Stomach (tissue), 19 donors: ENCODE results near the gene KCNJ16. TPM values are rescaled to one million over a fixed set of nuclear protein-coding genes. Genes with fewer than 3 reads are reported as not detected.
A peak's percentile ranks its signal among the peaks of the same experiment; 100 is the strongest.

Source experiments
- DNase-seq, 2 donors: peaks; one replicate each; pipeline versions ENCODE4 v3.0.0 to v3.0.0-alpha.2; 2013 to 2019
- H3K27ac ChIP-seq, 5 donors: fragments of 200-600 bp in 4 of 5; sonication (generic) in 4 of 5; one replicate each; pipeline ENCODE4 v1.5.1; 2013 to 2019; ENCODE audit warnings: mild to moderate bottlenecking in 1 of 5, moderate library complexity in 1 of 5
- H3K27me3 ChIP-seq, 3 donors: fragments of 200-600 bp; sonication (generic); one replicate each; pipeline ENCODE4 v1.5.1; 2017 to 2019; ENCODE audit warnings: mixed run types in 1 of 3
- H3K36me3 ChIP-seq, 4 donors: fragments of 200-600 bp; sonication (generic); 1 replicate in 3 of 4; 2 replicates in 1 of 4; pipeline ENCODE4 v1.5.1; 2016 to 2019
- H3K4me1 ChIP-seq, 4 donors: fragments of 200-600 bp; sonication (generic); one replicate each; pipeline ENCODE4 v1.5.1; 2016 to 2019
- H3K4me3 ChIP-seq, 4 donors: fragments of 200-600 bp; sonication (generic) in 3 of 4; one replicate each; pipeline ENCODE4 v1.5.1; 2016 to 2019; ENCODE audit warnings: mild to moderate bottlenecking in 1 of 4
- H3K9me3 ChIP-seq, 4 donors: fragments of 200-600 bp; sonication (generic); one replicate each; pipeline ENCODE4 v1.5.1; 2016 to 2019
- CTCF ChIP-seq, 7 experiments: fragments of 450-650 bp in 4 of 7; fragments of 200-600 bp in 3 of 7; sonication (generic) in 3 of 7; IDR thresholded peaks; one replicate each; pipeline ENCODE4 v1.5.1; 2016 to 2019; ENCODE audit warnings: antibody characterized with exemption in 7 of 7, control low read depth in 2 of 7, mild to moderate bottlenecking in 1 of 7
- EP300 ChIP-seq: sonication (generic); formaldehyde crosslinking; IDR thresholded peaks from one replicate; pipeline ENCODE4 v1.6.1; 2017; ENCODE audit warnings: antibody characterized with exemption
- POLR2A ChIP-seq, 4 donors: fragments of 450-650 bp; IDR thresholded peaks; one replicate each; pipeline ENCODE4 v1.6.1; 2016; ENCODE audit warnings: antibody characterized with exemption in 4 of 4, control low read depth in 2 of 4, mild to moderate bottlenecking in 1 of 4, moderate library complexity in 1 of 4
- POLR2AphosphoS5 ChIP-seq, 3 donors: sonication (generic); formaldehyde crosslinking; IDR thresholded peaks; one replicate each; pipeline ENCODE4 v1.6.1; 2016; ENCODE audit warnings: antibody characterized with exemption in 3 of 3
- WGBS, 5 donors: extraction: QIAGEN DNeasy Blood & Tissue Kit in 3 of 5; methylation state at CpG; one replicate each; pipeline versions ENCODE4 v1.1.5 to v1.1.7; 2013 to 2018; 5-methylcytosine and 5-hydroxymethylcytosine counted together
- intact Hi-C: fragments of 100-400 bp; cut with DNase I; formaldehyde crosslinking; loops from one replicate; pipeline ENCODE4 v1.15.1; 2023; ENCODE audit warnings: low total_unique reads
- long read RNA-seq, 10 donors: transcript quantifications; one replicate each; lab custom pipeline, GENCODE V29; 2026
- polyA plus RNA-seq, 3 donors: library from polyadenylated mRNA; stranded (reverse); fragments of 200-250 nt; gene quantifications; one replicate each; pipeline ENCODE4 v1.2.3, GENCODE V29; 2013
- total RNA-seq, 5 donors: library from RNA; depleted of rRNA; stranded (reverse); fragments of >200 nt; gene quantifications; one replicate each; pipeline versions ENCODE4 v1.1.0 to v1.2.3, GENCODE V29; 2014 to 2016
- donor health status: healthy with polysubstance abuse.
- donor health status: Bipolar disorder and iron deficiency.
- donor health status: healthy.

KCNJ16 gene
- total RNA-seq: 100 to 1,000 TPM in 1 of 5 donors, 10 to 100 TPM in 3, not detected in 1; 12.9 to 135 (median 34.0) TPM
- 10 to 100 TPM in 1 of 3 donors, 1 to 10 TPM in 2; 5.9 to 10.5 (median 9.1) TPM for polyA plus RNA-seq
- long read RNA-seq, donor 1, partial matches to known transcripts: 0 of 2 reads
- long read RNA-seq, donor 1, other reads (novel, unspliced or antisense): 0 of 2 reads
- long read RNA-seq, donor 2, full-length matches to known transcripts: 1 of 1 reads
- long read RNA-seq, donor 2, partial matches to known transcripts: 0 of 1 reads
- long read RNA-seq, donor 2, other reads (novel, unspliced or antisense): 0 of 1 reads
- long read RNA-seq, donor 3, partial matches to known transcripts: 0 of 3 reads
- long read RNA-seq, donor 3, other reads (novel, unspliced or antisense): 0 of 3 reads
- long read RNA-seq, donor 4: 0 reads
- long read RNA-seq, donor 5, partial matches to known transcripts: 0 of 3 reads
- long read RNA-seq, donor 5, other reads (novel, unspliced or antisense): 0 of 3 reads
- long read RNA-seq, donor 6, full-length matches to known transcripts: 11 of 11 reads
- long read RNA-seq, donor 6, partial matches to known transcripts: 0 of 11 reads
- long read RNA-seq, donor 6, other reads (novel, unspliced or antisense): 0 of 11 reads
- long read RNA-seq, donor 7: 0 reads
- long read RNA-seq, donor 8, full-length matches to known transcripts: 12 of 57 reads
- long read RNA-seq, donor 8, partial matches to known transcripts: 45 of 57 reads
- long read RNA-seq, donor 8, other reads (novel, unspliced or antisense): 0 of 57 reads
- long read RNA-seq, donor 9, partial matches to known transcripts: 9 of 11 reads
- long read RNA-seq, donor 9, other reads (novel, unspliced or antisense): 0 of 11 reads
- long read RNA-seq, donor 10, full-length matches to known transcripts: 1 of 1 reads
- long read RNA-seq, donor 10, partial matches to known transcripts: 0 of 1 reads
- long read RNA-seq, donor 10, other reads (novel, unspliced or antisense): 0 of 1 reads

- Histone ChIP-seq H3K27ac (peak within 1 kb of the TSS; percentile 34 to 75 (median 52)), H3K4me1 (peaks cover 0 to 9% (median 4%) of the 10 kb centered on the region in 4 donors), H3K36me3 (no peaks in the 10 kb centered on the region), H3K27me3 (no peaks in the 10 kb centered on the region), H3K4me3 (peak within 1 kb of the TSS in 2 of 4 donors; percentile 18 to 27), H3K9me3 (no peaks in the 10 kb centered on the region)
- intact Hi-C loops: no loop called here
- TF ChIP-seq POLR2AphosphoS5 (IDR thresholded peaks at IDR 0.05) (peak in 2 of 3 donors; percentile 50 to 71), CTCF (IDR thresholded peaks at IDR 0.05) (no peak), POLR2A (IDR thresholded peaks at IDR 0.05) (no peak), EP300 (no peak)
- DNase-seq: peak; percentile 73 to 92
- WGBS, 5 donors: 30 to 51% (median 31%) methylated on average over 4 of the region's 4 CpGs
Measured at GRCh38 chr17:70074956-70075355, at the start of gene KCNJ16. KCNJ16 (plus strand) TSS chr17:70075225; CDS start chr17:70132088, 56,863 bp downstream.

- no peak for DNase-seq
- no peak overlapping the region for H3K4me3 ChIP-seq
- H3K36me3 ChIP-seq: no peaks in the 10 kb centered on the region
- H3K4me1 ChIP-seq: no peaks in the 10 kb centered on the region
- H3K9me3 ChIP-seq: no peaks in the 10 kb centered on the region
- intact Hi-C loops: no loop called here
- H3K27ac ChIP-seq: no peak overlapping the region
- TF ChIP-seq POLR2AphosphoS5 (IDR thresholded peaks at IDR 0.05): no peak
- no peaks in the 10 kb centered on the region for H3K27me3 ChIP-seq
Measured at GRCh38 chr17:70028397-70028796, 46.6 kb upstream of the KCNJ16 start.

DNA sequence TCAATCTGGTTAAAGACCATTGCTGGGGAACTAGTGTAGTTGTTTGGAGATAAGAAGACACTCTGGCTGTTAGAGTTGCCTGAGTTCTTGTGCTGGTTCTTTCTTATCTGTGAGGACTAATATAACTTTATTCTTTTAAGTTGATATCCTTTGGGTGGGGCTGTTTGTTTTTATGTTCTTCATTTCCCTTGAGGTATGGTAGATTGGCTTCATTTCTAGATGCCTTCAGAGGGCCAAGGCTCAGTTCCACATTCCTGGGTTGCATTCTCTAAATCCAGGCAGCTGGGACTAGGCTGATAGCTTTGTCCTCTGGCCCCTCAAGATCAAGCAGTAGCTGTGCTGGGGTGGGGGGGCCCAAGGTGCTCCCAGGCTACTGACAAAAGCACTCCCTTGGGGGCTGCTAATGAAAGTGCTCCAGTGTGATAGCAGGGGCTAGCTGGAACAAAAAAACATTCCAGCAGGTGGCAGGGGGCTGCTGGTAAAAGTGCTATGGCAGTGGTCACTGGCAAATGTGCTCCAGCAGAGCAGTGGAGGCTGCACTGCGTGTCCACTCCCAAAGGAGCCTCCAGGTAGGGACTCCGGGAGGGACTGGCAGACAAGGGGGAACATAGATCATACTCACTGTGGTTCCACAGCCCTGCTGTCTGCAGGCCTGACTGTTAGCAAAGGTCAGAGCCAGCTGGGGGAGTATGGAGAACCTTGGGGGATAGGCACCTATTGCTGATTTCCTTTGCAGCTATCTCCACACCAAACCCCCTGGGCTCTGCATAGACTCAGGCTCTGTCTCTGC is 45.9 kb upstream of the KCNJ16 start:
- no peak overlapping the region for H3K4me3 ChIP-seq
- DNase-seq: no peak
- TF ChIP-seq POLR2A (IDR thresholded peaks at IDR 0.05): no peak
- H3K27me3 ChIP-seq: no peaks in the 10 kb centered on the region
- 86 to 100% (median 94%) methylated on average over 2 of the region's 2 CpGs for WGBS, 5 donors
- no peaks in the 10 kb centered on the region for H3K36me3 ChIP-seq
- intact Hi-C loops: no loop called here
- no peaks in the 10 kb centered on the region for H3K9me3 ChIP-seq
- H3K27ac ChIP-seq: no peak overlapping the region
- H3K4me1 ChIP-seq: no peaks in the 10 kb centered on the region

- Histone ChIP-seq H3K27me3 (no peaks in the 10 kb centered on the region), H3K4me1 (no peaks in the 10 kb centered on the region), H3K36me3 (no peaks in the 10 kb centered on the region), H3K27ac (no peak overlapping the region), H3K9me3 (no peaks in the 10 kb centered on the region), H3K4me3 (no peak overlapping the region)
- TF ChIP-seq CTCF (IDR thresholded peaks at IDR 0.05) (no peak), POLR2AphosphoS5 (IDR thresholded peaks at IDR 0.05) (no peak)
- 85 to 94% (median 90%) methylated on average over 1 of the region's 1 CpG for WGBS, 5 donors
- no peak for DNase-seq
- intact Hi-C loops: no loop called here
Measured at GRCh38 chr17:70030371-70030770, 44.7 kb upstream of the KCNJ16 start.

DNA sequence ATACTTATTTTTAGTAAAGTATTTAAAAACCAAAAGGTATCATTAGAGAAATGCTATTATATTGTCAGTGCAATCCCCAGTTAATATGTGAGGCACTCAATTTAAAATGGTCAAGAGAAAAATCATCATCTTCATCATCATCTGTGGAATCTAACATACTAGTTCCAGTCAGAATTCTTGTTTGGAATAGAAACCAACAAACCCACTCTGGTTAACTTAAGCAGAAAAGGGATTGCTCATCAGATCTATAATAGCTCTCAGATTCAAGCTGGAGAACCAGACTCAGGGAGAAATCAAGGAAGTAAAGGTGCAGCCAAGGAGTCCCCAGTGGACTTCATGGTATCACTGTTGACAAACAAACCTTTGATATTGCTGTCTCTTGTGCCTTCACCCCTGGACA is 43.7 kb upstream of the KCNJ16 start:
- no peaks in the 10 kb centered on the region for H3K9me3 ChIP-seq
- DNase-seq: no peak
- no peaks in the 10 kb centered on the region for H3K27me3 ChIP-seq
- TF ChIP-seq CTCF (IDR thresholded peaks at IDR 0.05) (no peak), EP300 (no peak), POLR2A (IDR thresholded peaks at IDR 0.05) (no peak), POLR2AphosphoS5 (IDR thresholded peaks at IDR 0.05) (no peak)
- intact Hi-C loops: no loop called here
- no peak overlapping the region for H3K27ac ChIP-seq
- H3K4me1 ChIP-seq: no peaks in the 10 kb centered on the region
- H3K36me3 ChIP-seq: no peaks in the 10 kb centered on the region
- no peak overlapping the region for H3K4me3 ChIP-seq
